HG03159 (cell line): ENCODE results near the gene NES.

Experiments
- ATAC-seq: cut with Tn5 transposase; IDR thresholded peaks from one replicate; pipeline ENCODE4 v1.9.1; 2021; ENCODE audit warnings: mild to moderate bottlenecking, moderate library complexity; ENCODE audit not compliant: unreplicated experiment

Gene NES

GRCh38 chr1:156664767-156665411 is 12.3 kb downstream of the NES start:
- no peak for ATAC-seq

- ATAC-seq = no peak
Observed at GRCh38 chr1:156664046-156664766, 13.0 kb downstream of the NES start.

- no peak for ATAC-seq
Observed at GRCh38 chr1:156663178-156663577, 14.0 kb downstream of the NES start.

GRCh38 chr1:156662800-156663055 is 14.5 kb downstream of the NES start:
- ATAC-seq = no peak

GRCh38 chr1:156662005-156662799 is 15.0 kb downstream of the NES start:
- no peak for ATAC-seq

GRCh38 chr1:156660752-156661112 is 16.5 kb downstream of the NES start:
- no peak for ATAC-seq

- ATAC-seq = peak; percentile 64
Observed at GRCh38 chr1:156659988-156660751, 17.0 kb downstream of the NES start.

- ATAC-seq = no peak
Observed at GRCh38 chr1:156659661-156659987, 17.6 kb downstream of the NES start.

- ATAC-seq = no peak
Observed at GRCh38 chr1:156658945-156659574, 18.1 kb downstream of the NES start.

- ATAC-seq = no peak
Observed at GRCh38 chr1:156658496-156658895, 18.7 kb downstream of the NES start.

- ATAC-seq = no peak
Observed at GRCh38 chr1:156657741-156658319, 19.4 kb downstream of the NES start.

- no peak for ATAC-seq
Observed at GRCh38 chr1:156656806-156657740, 20.1 kb downstream of the NES start.

- no peak for ATAC-seq
Observed at GRCh38 chr1:156655904-156656516, 21.2 kb downstream of the NES start.

GRCh38 chr1:156655151-156655903 is 21.9 kb downstream of the NES start:
- ATAC-seq = no peak

- ATAC-seq = no peak
Observed at GRCh38 chr1:156654700-156655099, 22.5 kb downstream of the NES start.

GRCh38 chr1:156652992-156653355 is 24.2 kb downstream of the NES start:
- no peak for ATAC-seq

- ATAC-seq = no peak
Observed at GRCh38 chr1:156652131-156652991, 24.8 kb downstream of the NES start.

GRCh38 chr1:156648951-156649350 is 28.3 kb downstream of the NES start:
- ATAC-seq = no peak
